NCI-H226 (cell line): ENCODE measurements around the gene LRRC31.

ENCODE experiments used
- DNase-seq: peaks from one replicate; pipeline ENCODE4 v3.0.0-alpha.2; 2015

The LRRC31 gene

DNA sequence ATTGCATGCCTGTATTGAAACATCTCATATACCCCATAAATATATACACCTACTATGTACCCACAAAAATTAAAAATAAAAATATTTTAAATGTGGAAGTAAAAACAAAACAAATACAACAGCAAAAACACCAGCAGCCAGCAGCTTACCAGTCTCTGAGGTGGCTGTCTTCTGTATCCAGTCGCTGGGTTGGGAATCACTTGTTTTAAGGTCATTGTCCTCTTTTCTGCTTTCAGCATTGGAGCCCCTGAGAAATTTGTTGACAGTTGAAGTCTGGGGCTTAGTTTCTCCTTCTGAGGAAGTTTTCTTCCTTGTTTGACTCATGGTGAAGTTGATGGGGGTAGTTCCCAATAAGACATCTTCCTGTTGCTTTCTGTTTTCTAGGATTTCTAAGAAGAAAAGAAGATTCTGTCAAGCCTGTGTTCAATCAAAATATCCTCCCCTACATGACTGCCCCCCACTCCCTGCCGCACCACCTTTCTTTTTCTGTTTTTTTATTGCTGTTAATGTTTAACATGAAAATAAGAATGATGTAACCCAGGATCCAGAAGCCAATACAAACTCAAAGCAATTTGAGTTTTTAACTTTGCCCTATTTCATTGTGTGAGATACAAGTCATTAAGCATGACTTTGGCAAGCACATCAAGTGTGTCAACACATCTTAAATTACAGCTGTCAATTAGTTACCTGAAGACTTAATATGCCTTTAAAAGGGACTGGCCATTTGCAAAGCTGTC, at the start of gene LRRC31:
Gene LRRC31, minus strand, starts transcription at position 452 of the 737 bp plus-strand sequence. Its CDS starts 128 bp downstream, at position 324.
- no peak for DNase-seq

DNA sequence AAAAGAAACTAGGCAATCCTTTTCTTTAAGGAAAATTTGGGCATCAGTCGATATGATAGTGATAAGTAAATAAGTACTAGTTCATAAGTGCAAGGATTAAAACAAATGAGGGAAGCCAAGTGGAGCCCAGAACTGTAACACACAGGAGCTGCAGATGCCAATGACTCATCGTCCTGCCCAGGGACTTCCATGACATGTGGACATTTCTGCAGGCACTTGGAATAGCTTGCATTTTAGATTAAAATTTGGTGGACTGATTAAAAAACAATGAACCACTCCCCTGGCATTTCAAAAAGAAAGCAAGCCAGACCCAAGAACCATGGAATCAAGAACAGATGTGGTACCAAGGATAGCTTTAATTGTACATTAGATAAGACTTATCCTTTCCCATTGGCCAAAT, 44.6 kb upstream of the LRRC31 start:
- DNase-seq, result no peak

DNA sequence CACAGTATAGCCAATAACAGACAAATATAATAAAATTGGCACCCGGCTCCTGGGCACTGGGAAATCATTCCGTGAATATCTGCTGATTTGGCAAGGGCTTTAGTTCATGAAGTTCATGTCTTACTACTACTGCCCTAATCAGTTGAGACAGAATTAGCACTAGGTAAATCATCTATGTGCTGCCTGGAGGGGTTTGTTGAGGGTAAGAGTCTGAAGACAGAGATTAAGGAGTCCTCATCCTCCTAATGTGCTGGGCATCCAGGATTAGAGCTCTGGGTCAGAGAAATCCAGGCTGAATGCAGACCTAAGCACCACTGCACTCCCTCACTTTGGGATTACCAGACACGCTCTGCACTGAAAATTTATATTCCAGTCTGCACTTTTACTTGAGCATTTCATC, 43.6 kb upstream of the LRRC31 start:
- DNase-seq, result no peak

DNA sequence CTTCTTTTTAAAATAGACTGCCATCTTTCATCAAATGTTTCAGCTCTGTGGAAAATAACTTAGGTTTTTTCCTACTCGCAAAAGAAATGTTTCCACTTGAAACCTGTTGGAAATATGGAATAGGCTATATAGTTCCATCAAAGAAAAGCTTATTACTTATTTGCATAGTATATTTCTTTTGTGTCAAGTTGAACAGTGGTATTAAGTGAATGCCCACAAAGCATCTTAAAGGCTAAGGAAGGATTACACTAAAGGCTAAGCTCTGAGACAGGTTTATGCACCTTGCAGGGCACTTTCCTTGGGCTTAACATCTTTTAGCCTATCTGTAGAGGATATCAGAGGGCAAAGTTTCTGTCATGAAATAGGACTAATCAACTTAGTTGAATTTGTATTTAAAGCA, 41.5 kb upstream of the LRRC31 start, which contains the start of gene SAMD7:
Gene SAMD7, plus strand, starts transcription at position 301 of the 400 bp plus-strand sequence. CDS start 7,927 bp downstream, outside the sequence.
- no peak for DNase-seq

DNA sequence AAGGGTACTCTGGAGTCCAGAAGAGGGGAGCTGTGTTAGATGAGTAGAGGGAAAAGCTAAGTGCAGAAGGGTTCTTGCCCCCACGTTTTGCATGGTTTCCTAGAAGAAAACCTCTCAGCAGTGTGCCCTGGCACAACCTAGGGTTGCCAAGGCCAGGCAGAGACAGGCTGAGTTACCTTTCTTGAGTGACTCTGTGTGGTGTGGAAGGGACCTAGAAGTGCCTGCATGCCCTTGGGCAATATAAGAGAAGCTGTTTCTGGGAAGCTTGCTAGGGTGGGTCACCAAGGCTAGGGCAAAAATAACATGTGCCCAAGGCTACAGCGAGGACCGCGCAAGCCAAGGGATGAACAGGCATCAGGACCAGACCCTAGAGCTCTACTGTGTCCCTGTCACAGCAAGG, 38.2 kb upstream of the LRRC31 start:
- no peak for DNase-seq

DNA sequence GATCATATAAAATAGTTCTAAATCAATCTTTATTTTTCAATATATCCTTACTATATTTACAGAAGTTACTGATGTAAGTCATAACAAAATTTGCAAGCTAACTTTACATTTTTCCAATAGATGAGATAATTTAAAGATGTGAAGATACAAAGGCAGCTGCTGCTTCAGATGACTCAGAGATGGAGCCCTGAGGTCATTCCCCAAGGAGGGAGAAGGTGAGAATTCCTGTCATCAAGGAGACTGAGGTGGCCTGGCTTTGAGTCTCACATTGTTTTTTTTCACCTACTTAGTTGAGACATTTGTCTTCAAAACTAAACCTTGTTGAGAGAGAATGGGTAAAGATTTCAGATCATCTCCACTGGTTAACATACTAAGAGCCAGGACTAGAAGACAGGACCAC, 37.7 kb upstream of the LRRC31 start:
- no peak for DNase-seq

DNA sequence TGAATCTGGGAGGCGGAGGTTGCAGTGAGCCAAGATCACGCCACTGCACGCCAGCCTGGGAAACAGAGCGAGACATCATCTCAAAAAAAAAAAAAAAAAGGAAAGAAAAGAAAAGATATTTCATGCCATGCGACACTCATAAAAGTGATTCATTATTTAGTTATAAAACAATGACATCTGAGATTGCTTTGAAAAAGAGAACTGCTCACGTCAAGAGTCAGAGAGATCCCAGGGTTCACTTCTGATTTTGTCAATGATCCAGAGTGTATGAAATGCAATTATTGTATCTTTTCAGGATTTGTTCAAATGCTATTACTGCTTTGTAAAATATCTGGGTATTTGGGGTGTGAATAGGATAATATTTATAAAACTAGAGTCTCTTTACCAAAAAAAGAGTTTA, 35.7 kb upstream of the LRRC31 start:
- no peak for DNase-seq

DNA sequence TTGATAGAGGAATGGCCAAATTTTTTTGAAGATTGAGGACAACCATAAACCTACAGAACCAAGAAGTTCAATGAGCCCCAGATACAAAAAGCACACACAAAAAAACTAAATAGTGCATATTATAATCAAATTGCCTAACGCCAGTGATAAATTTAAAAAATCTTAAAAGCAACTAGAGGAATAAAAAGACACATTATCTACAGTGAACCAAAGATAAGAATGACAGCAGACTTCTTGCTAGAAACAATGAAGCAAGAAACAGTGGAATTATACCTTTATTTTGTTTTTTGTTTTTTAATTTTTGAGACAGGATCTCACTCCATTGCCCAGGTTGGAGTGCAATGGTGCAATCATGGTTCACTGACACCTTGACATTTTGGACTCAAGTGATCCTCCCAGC, 31.7 kb upstream of the LRRC31 start:
- no peak for DNase-seq

DNA sequence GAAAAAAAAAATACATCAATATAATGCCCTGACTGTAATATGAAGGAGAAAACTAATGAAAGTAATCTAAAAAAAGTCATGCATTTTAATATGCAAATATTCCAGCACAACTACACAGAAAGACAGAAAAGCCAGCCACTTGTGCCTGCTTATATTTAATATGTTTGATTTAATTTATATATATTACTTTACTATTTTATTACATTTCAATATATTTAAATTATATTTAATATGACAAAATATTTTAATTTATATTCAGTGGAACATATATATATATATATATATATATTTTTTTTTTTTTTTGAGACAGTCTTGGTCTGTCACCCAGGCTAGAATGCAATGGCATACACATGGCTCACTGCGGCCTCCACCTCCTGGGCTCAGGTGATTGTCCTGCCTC, 27.5 kb upstream of the LRRC31 start:
- no peak for DNase-seq

DNA sequence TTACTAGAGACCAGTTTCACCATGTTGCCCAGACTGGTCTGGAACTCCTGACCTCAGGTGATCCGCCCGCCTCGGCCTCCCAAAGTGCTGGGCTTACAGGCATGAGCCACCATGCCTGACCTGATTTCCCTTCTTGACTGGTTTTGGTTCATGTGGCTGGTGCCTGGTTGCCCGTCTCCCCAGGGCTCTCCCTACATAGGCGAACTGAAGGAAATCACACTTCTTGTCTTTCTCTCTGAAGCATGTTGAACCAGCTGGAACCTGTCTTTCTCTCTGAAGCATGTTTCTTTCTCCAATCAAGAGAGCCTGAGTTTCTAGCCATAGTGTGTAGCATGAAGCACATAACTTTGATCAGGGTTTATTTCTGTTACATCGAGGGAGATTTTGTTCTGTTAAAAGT, 25.3 kb upstream of the LRRC31 start:
- no peak for DNase-seq

DNA sequence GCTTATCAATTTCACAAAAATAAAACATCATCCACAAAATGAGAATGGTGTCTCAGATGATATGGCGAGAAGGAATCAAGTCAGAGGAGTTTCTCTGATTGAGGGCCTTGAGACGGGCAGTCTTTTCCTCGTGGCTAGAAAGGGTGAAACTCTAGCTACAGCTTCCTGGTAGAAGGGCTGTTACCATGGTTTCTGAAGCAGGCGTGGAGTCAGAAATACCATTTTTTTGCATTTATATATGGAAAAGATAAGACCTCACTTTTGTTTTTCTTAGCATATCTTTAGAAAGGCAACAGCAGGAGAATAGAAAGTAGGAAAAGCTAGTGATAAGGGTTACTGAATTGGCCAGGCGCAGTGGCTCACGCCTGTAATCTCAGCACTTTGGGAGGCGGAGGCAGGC, 24.4 kb upstream of the LRRC31 start:
- no peak for DNase-seq

DNA sequence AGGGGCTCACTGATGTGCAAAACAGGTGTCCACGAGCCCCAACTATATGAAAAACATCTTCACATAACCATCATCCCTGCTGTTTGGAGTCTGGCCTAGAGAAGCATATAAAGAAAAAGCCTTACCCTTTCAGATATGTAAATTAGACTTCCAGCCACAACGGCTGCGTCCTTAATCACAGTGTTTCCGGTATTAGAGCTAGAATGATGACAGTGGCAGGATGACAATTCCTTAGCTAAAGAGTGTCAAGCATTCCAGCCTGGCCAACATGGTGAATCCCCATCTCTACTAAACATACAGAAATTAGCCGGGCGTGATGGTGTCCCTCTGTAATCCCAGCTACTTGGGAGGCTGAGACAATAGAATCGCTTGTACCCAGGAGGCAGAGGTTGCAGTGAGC, 22.2 kb upstream of the LRRC31 start:
- no peak for DNase-seq

DNA sequence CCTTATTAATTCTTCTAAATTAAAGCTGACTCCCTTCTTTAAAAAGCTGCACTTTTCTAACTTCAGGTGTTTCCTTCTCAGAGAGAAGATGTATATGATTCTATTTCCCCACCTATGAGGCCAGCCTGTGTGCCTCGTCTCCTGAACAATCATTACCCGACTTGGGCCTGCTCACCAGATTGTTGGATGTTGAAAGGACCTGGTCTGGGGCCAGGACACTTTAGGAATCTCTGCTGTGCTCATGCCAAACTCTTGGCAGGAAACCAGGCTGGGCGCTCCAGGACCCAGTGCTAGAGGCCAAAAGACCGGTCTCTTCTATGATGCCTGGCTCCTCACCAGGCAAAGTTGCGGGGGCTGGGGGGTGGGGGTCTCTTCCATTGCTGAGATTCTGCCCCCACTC, 16.9 kb upstream of the LRRC31 start:
- peak; percentile 44 for DNase-seq

DNA sequence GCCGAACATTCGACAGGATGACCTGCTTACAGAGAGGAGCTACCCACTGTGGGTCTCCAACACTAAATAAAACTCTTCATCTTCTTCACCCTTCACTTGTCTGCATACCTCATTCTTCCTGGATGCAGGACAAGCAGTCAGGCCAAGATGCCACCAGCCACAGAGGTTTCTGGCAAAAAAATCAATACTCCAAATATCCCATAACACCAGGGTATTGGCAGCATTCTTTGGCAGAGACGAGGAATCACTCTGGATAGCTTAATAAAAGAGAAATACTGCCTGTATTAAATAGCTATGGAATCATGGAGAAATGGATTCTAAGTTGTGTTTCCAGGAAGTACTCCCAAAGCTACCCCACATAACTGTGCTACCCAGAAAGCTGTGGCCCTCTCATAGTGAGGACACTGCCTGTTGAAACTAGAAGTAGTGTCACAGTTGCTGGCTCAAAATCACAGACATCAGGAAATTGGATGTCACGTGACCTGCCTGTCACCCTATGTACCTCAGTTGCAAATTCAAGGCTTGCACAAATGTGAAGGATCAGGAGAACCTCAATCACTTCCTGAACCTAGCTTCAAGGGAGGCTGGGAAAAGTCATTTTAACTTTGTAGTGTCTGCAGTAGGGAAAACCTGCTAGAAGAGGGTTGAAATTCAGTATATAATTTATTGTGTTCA, 11.0 kb upstream of the LRRC31 start:
- no peak for DNase-seq

DNA sequence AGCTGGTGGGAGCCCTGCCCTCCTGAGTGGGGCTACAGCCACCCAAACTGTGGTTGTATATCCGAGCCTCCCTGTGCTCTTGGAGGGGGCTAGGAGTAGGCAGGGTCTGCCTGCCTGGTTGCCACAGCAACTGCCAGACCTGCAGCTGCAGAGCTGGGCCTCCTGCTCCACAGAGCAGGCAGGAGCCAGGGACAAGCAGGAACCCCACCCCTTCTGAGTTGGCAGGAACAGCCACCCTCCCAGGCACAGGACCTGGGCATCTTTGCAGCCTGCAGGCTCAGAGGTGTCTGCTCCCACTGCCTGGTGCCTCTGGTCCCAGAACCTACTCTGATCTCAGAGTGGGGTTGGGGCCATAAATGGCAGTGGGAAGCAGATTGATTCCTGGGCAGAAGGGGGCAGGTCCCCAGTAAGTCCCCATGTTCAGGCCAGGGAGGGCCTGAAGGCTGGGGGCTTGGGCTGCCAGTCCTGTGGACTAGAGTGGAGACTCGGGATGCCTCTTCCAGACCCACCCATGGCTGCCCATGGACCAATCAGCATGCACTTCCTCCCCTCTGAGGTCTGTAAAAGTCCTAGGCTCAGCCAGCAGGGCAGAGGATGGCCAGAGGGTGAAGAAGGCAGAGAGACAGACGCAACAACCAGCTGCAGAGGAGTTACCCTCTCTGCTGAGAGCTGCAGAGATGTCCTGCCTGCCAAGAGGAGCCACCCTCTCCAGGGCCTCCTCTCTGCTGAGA, 10.3 kb upstream of the LRRC31 start:
- DNase-seq, result no peak

DNA sequence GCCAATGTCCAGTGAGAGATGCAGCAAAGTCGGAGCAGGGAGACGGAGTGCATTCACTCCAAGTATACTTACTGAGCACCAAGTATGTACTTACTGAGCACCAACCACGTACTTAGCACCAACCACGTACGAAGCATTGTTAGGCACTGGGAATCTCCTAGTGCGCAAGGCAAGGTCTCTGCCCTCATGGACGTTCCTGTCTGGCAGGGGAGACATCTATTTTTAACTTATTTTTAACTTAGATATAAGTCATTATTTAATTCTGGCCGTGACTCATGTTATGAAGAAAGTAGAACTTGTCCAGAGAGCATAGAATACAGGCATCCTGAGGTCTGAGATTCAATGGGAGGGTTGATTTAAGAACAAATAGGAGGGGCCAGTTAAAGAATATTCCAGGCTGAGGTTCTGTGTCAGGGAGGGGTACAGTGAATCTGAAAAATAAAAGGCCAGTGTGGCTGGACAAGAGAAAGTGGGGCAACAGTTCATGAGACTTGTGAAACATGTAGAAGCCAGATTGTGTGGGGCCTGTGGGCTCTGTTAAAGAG, 9.3 kb upstream of the LRRC31 start:
- DNase-seq, result no peak

DNA sequence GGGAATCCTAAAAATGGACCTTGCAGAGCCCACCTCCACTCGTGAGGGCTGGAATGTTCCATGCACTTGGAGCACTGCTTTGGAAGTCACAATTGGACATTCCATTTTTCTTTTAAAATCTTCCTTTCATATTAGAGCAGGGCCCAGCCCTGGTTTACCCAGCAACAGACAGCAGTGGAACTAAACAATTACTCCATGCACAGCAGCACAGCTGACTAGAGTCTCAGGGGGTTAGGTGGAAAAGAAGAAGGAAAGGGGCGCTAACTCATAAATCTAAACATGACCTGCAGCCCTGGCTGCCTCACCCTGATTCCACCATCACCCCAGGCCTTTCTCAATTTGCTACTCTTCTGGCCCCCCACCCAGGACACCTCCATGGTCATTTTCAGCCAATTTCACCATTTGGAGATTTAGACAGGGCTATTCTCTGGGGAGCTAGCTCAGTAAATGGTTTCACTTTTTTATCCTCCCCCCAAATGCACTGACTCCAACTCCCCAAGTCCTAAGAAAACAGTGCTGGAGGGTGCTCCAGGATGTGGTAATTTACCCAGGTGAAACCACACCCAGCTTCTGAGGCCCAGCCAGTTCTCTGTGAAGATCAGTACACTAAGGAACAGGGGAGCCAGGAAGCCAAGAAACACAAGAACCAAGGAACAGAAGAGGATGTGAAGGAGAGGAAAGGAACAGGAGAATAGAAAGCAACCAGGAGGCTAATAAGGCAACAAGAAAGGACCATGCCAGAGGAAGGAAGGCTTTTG, 1.6 kb upstream of the LRRC31 start:
- DNase-seq, result no peak

DNA sequence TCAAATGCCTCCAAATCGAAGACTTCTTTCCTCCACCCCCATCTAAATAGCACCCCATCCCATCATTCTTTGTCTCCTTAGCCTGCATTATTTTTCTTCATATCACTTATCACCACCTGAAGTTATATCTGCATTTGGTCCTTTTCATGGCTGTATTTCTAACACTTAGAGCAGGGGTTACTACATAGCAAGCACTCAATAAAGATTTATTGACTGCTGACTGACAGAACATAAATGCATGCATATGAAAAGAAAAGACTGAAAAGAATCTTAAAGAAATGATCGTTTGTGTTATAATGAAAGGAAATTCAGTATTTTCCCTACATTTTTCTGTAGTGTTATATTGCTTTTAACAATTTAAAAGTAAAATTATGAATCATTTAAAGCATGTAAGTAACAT, 1.4 kb downstream of the LRRC31 start:
- no peak for DNase-seq

DNA sequence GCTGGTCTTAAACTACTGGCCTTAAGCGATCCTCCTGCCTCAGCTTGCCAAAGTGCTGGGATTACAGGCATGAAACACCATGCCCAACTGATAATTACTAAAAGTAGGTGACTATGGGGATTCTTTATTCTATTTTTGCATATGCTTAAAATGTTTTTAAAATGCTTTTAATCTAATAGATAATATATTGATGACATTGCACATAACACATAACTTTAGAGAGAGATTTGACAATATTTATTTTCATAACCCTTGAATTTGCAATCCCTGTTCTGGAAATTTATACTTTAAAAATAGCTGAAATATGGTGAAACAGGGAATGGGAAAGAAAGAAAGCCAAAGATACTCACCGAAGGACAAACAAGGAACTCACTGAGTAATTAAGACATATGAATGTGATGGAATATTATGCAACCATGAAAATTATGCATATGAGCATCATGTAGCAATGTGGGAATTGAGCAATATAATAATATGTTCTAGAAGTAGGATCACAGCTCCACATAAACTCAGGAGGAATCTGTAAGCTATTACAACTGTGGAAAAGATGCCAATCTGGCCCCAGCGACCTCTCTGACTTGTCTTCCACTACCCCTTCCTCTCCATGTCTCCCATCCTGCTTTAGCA, 2.0 kb downstream of the LRRC31 start:
- no peak for DNase-seq

DNA sequence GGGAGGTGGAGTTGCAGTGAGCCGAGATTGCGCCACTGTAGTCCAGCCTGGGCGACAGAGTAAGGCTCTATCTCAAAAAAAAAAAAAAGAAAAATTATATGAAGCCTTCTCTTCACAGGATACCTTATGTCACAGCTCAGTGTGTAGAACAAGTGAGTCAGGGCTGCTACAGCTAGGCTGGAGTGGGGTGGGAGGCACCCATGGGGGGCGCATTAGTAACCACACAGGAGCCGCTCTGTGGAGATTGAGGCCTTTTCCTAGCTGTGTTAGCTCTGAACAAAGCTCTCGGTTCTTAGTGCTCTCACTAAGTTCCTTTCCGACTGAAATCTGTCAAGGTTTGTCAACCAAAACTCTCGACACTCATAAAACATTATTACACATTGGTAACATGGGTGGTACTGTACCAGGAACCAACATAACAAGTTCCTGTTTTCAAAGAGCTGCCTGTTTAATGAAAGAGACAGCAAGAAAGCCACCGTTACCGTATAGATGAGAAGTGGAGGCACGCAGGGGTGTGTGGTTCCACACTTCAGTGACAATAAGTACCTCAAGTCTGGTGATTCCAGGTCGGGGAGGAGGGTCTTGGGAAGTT, 4.5 kb downstream of the LRRC31 start:
- no peak for DNase-seq

DNA sequence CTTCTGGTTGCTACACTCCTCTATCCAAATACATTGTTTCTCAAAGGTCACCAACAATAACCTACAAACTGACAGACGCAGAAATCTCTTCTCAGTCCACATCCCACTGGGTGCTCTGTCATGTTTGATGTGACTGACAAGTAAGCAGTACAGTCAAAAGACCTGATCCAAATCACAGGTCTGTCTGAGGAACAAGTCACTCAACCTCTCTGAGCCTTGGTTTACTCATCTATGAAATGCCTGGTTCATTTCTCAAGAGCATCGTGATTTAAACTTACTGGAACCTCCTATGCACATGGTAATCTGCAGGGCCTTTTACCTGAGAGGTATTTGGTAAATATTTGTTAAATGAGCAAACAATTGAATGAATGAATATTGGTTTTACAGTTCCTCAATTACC, 5.5 kb downstream of the LRRC31 start:
- DNase-seq, result no peak

DNA sequence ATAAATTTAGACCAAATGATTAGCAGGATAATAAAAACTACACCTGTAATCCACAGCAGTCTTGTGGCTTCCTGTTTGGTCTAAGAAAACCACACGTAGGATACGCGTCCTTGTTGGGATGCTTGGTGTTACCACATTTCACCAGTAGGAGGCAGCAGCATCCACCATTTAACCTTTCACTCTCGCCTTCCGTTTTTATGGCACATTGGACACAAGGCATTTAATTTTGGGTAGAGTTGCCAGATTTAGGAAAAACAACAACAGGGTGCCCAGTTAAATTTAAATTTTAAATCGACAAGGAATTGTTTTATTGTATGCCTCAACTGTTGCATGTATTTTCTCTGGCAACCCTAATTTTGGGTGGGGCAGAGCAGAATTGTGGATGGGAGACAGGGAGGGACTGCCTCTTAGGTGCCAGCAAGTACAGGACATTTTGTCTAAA, 6.3 kb downstream of the LRRC31 start:
- DNase-seq, result peak; percentile 41
